GM21515 (cell line): Measurements from ENCODE around the gene SPATA25.

Experiments
- ATAC-seq: cut with Tn5 transposase; IDR thresholded peaks from one replicate; pipeline ENCODE4 v1.9.1; 2021; ENCODE audit not compliant: unreplicated experiment

Gene SPATA25

GRCh38 chr20:45841407-45842129 is 45.9 kb downstream of the SPATA25 start:
- no peak for ATAC-seq

- ATAC-seq: no peak
These were observed 46.7 kb downstream of the SPATA25 start for GRCh38 chr20:45840700-45841198.

- no peak for ATAC-seq
These were observed 50.6 kb downstream of the SPATA25 start for GRCh38 chr20:45836841-45837240.
